ENCODE measurements around the gene ANAPC5.

DNA sequence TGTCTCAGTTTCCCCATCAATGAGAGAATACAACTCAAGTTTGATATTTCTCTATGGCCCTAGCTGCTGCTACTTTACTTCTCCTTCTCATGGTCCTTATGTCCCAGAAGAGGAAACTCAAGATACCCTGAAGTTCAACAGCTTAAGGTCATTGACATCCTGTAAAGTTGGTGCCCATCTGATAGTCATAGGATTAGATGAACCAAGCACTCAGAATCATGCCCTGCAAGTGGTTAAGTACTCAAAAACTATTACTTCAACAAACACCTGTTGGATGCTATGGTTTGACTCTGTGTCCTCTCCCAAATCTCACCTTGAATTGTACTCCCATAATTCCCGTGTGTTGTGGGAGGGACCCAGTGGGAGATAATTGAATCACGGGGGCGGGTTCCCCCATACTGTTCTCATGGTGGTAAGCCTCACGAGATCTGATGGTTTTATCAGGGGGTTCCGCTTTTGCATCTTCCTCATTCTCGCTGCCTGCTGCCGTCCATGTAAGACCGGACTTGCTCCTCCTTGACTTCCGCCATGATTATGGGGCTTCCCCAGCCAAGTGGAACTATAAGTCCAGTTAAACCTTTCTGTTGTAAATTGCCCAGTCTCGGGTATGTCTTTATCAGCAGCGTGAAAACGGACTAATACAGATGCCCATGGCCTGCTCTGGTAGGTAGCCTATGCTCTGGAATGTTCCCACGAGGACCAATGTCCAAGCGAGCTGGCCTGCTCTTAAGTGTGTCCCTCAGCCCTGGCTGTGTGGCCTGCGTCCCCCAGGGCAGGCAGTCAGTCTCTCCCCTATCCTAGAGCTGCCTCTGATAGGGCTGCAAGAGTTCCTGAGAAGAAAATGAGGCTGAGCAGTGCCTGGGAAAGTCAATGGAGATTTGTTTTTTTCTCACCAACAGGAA lies 73.8 kb downstream of the ANAPC5 start:
- TF ChIP-seq, protein P1, sequence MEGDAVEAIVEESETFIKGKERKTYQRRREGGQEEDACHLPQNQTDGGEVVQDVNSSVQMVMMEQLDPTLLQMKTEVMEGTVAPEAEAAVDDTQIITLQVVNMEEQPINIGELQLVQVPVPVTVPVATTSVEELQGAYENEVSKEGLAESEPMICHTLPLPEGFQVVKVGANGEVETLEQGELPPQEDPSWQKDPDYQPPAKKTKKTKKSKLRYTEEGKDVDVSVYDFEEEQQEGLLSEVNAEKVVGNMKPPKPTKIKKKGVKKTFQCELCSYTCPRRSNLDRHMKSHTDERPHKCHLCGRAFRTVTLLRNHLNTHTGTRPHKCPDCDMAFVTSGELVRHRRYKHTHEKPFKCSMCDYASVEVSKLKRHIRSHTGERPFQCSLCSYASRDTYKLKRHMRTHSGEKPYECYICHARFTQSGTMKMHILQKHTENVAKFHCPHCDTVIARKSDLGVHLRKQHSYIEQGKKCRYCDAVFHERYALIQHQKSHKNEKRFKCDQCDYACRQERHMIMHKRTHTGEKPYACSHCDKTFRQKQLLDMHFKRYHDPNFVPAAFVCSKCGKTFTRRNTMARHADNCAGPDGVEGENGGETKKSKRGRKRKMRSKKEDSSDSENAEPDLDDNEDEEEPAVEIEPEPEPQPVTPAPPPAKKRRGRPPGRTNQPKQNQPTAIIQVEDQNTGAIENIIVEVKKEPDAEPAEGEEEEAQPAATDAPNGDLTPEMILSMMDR (IDR thresholded peaks at IDR 0.05), result no peak
- TF ChIP-seq POLR2A (IDR thresholded peaks at IDR 0.05), result no peak

Measured in Peyer's patch (tissue), 4 donors.